Tibial nerve (tissue), 4 donors: ENCODE measurements around the gene PLEKHA6.

ENCODE experiments used
- CTCF ChIP-seq, 5 experiments: fragments of 200-600 bp in 3 of 5; fragments of 450-650 bp in 2 of 5; sonication (generic) in 3 of 5; IDR thresholded peaks; one replicate each; pipeline ENCODE4 v1.5.1; 2016 to 2019; ENCODE audit warnings: antibody characterized with exemption in 5 of 5, mild to moderate bottlenecking in 3 of 5, moderate library complexity in 2 of 5
- EP300 ChIP-seq, 2 donors: sonication (generic); formaldehyde crosslinking; IDR thresholded peaks; one replicate each; pipeline ENCODE4 v1.6.1; 2017; ENCODE audit warnings: antibody characterized with exemption in 2 of 2, mild to moderate bottlenecking in 1 of 2

GRCh38 chr1:204390751-204391466, 31.2 kb upstream of the PLEKHA6 start:
- TF ChIP-seq CTCF (IDR thresholded peaks at IDR 0.05), result no peak
- TF ChIP-seq EP300 (IDR thresholded peaks at IDR 0.05), result no peak
